Amygdala (tissue), 56 donors: Measurements from ENCODE around the gene PRICKLE4.
"Not testable (repeated sequence)": the region's sequence is repeated elsewhere in the genome, so short reads cannot be mapped to it uniquely, and the experiment has no call there.

Experiments
- DNase-seq, 56 donors: peaks; one replicate each; lab custom pipeline; 2025; lab: John Stamatoyannopoulos, UW

The PRICKLE4 gene

GRCh38 chr6:41787219-41787917 lies 6.8 kb downstream of the PRICKLE4 start, which contains the start of gene TOMM6:
Gene TOMM6 (plus strand): TSS chr6:41787694. CDS start chr6:41787698, 4 bp downstream.
- DNase-seq, result peak; percentile 67 to 96 (median 90)

GRCh38 chr6:41789390-41789724 lies 8.8 kb downstream of the PRICKLE4 start:
- DNase-seq, result no peak

GRCh38 chr6:41790045-41790444 lies 9.5 kb downstream of the PRICKLE4 start:
- DNase-seq, result no peak

- no peak for DNase-seq
These were observed 10.7 kb downstream of the PRICKLE4 start for GRCh38 chr6:41791305-41791704.

- DNase-seq, result no peak
These were observed 11.4 kb downstream of the PRICKLE4 start for GRCh38 chr6:41791984-41792383.

- DNase-seq, result no peak
These were observed 15.9 kb downstream of the PRICKLE4 start for GRCh38 chr6:41796474-41796873.

- no peak for DNase-seq
These were observed 18.4 kb downstream of the PRICKLE4 start for GRCh38 chr6:41798901-41799558.

- DNase-seq, result no peak
These were observed 19.0 kb downstream of the PRICKLE4 start for GRCh38 chr6:41799559-41799911.

GRCh38 chr6:41801380-41801779 lies 20.8 kb downstream of the PRICKLE4 start:
- DNase-seq, result peak in 1 of 56 donors; percentile 26

- no peak for DNase-seq
These were observed 25.5 kb downstream of the PRICKLE4 start for GRCh38 chr6:41805830-41806774.

- no peak for DNase-seq
These were observed 30.5 kb downstream of the PRICKLE4 start for GRCh38 chr6:41811095-41811494.

GRCh38 chr6:41811946-41812345 lies 31.4 kb downstream of the PRICKLE4 start:
- DNase-seq, result not testable (repeated sequence)

- DNase-seq, result no peak
These were observed 32.9 kb downstream of the PRICKLE4 start for GRCh38 chr6:41813469-41813868.

- DNase-seq, result no peak
These were observed 33.4 kb downstream of the PRICKLE4 start for GRCh38 chr6:41813956-41814355.

GRCh38 chr6:41814629-41815028 lies 34.0 kb downstream of the PRICKLE4 start:
- no peak for DNase-seq

- DNase-seq, result no peak
These were observed 35.0 kb downstream of the PRICKLE4 start for GRCh38 chr6:41815587-41815986.

- no peak for DNase-seq
These were observed 37.9 kb downstream of the PRICKLE4 start for GRCh38 chr6:41818271-41819054.

GRCh38 chr6:41821266-41821665 lies 40.7 kb downstream of the PRICKLE4 start:
- DNase-seq, result no peak

GRCh38 chr6:41822021-41822420 lies 41.4 kb downstream of the PRICKLE4 start:
- no peak for DNase-seq

- no peak for DNase-seq
These were observed 42.6 kb downstream of the PRICKLE4 start for GRCh38 chr6:41823178-41823577.
